Prostate gland (tissue), 2 donors: ENCODE measurements around the gene DPEP1. TPM values are rescaled to one million over a fixed set of nuclear protein-coding genes. Genes with fewer than 3 reads are reported as not detected.
"Not testable (repeated sequence)": the region's sequence is repeated elsewhere in the genome, so short reads cannot be mapped to it uniquely, and the experiment has no call there.

Experiments
- DNase-seq: peaks from one replicate; pipeline ENCODE4 v3.0.0-alpha.2; 2019; ENCODE audit warnings: low spot score
- H3K27ac ChIP-seq, 2 donors: fragments of 200-600 bp; sonication (generic); 2 replicates each; pipeline ENCODE4 v1.5.1; 2017 to 2019
- H3K27me3 ChIP-seq: fragments of 200-600 bp; sonication (generic); replicated peaks from 2 replicates; pipeline ENCODE4 v1.5.1; 2019; ENCODE audit not compliant: insufficient read depth
- H3K36me3 ChIP-seq, 2 donors: fragments of 200-600 bp; sonication (generic); 1 replicate in 1 of 2; 2 replicates in 1 of 2; pipeline versions ENCODE4 v1.5.1 to v1.8.1; 2017 to 2019
- H3K4me1 ChIP-seq: fragments of 200-600 bp; sonication (generic); replicated peaks from 2 replicates; pipeline ENCODE4 v1.5.1; 2019
- H3K4me3 ChIP-seq, 2 donors: fragments of 200-600 bp; sonication (generic); 2 replicates each; pipeline ENCODE4 v1.5.1; 2017 to 2019
- H3K9me3 ChIP-seq: fragments of 200-600 bp; sonication (generic); 2 replicates; pipeline ENCODE4 v1.5.1; 2017
- POLR2A ChIP-seq: fragments of 450-650 bp; IDR thresholded peaks from one replicate; pipeline ENCODE4 v1.6.1; 2016; ENCODE audit warnings: antibody characterized with exemption, mild to moderate bottlenecking
- POLR2AphosphoS5 ChIP-seq: sonication (generic); formaldehyde crosslinking; IDR thresholded peaks from one replicate; pipeline ENCODE4 v1.6.1; 2017; ENCODE audit warnings: antibody characterized with exemption
- WGBS: methylation state at CpG from one replicate; pipeline ENCODE4 v1.1.5; 2018; 5-methylcytosine and 5-hydroxymethylcytosine counted together
- intact Hi-C: fragments of 100-400 bp; cut with DNase I; formaldehyde crosslinking; loops from one replicate; pipeline ENCODE4 v1.14.2; 2022
- total RNA-seq, 2 donors: library from RNA; depleted of rRNA; stranded (reverse); fragments of >200 nt; gene quantifications; one replicate each; pipeline ENCODE4 v1.1.0, GENCODE V29; 2016
- TF ChIP-seq, protein P1 (sequence below), 4 experiments: fragments of 200-600 bp in 2 of 4; fragments of 450-650 bp in 2 of 4; sonication (generic) in 2 of 4; IDR thresholded peaks; 1 replicate in 3 of 4; 2 replicates in 1 of 4; pipeline ENCODE4 v1.5.1; 2016 to 2019; ENCODE audit warnings: antibody characterized with exemption in 4 of 4, mild to moderate bottlenecking in 2 of 4, moderate library complexity in 2 of 4

Gene DPEP1
- total RNA-seq, 2 donors from 2014 or later = 274 TPM; not detected in 1

GRCh38 chr16:89661215-89661614 is 47.8 kb downstream of the DPEP1 start:
- intact Hi-C loops = no loop called here

DNA sequence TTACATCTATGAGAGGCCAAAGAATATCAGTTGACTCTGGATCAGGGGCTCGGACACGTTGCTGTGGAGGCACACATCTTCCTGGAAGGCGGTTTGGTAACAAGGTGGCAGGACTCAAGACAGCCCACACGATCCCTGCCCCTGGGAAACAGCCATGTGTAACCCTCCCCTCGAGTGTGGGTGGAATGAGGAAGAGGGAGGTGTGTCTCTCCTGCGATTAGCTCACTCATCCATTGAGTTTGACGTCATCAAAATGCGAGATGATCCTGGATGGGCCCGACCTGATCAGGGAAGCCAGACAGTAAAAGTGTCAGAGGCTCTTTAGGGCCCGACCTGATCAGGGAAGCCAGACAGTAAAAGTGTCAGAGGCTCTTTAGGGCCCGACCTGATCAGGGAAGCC is 50.8 kb downstream of the DPEP1 start:
- H3K27ac ChIP-seq, H3K4me1 ChIP-seq, H3K9me3 ChIP-seq, H3K4me3 ChIP-seq, intact Hi-C loops, DNase-seq, H3K27me3 ChIP-seq, H3K36me3 ChIP-seq: not testable (repeated sequence)
- 56% methylated on average over 11 of the region's 11 CpGs for WGBS

More at GRCh38 chr16:89661215-89661614, 47.8 kb downstream of the DPEP1 start:
- Histone ChIP-seq H3K4me3 (no peak overlapping the region), H3K9me3 (no peaks in the 10 kb centered on the region), H3K36me3 (no peaks in the 10 kb centered on the region), H3K27me3 (no peaks in the 10 kb centered on the region), H3K4me1 (peaks cover 10% of the 10 kb centered on the region), H3K27ac (no peak overlapping the region)
- 96% methylated on average over 9 of the region's 9 CpGs for WGBS
- no peak for DNase-seq
- no peak for TF ChIP-seq POLR2AphosphoS5

GRCh38 chr16:89667000-89667399 is 53.6 kb downstream of the DPEP1 start:
- DNase-seq, intact Hi-C loops, H3K4me3 ChIP-seq, H3K27ac ChIP-seq, H3K9me3 ChIP-seq, H3K36me3 ChIP-seq, H3K27me3 ChIP-seq, H3K4me1 ChIP-seq: not testable (repeated sequence)
- WGBS = 69% methylated on average over 7 of the region's 7 CpGs

- H3K27ac ChIP-seq = no peak overlapping the region
- no peak for TF ChIP-seq POLR2AphosphoS5
- TF ChIP-seq, protein P1, sequence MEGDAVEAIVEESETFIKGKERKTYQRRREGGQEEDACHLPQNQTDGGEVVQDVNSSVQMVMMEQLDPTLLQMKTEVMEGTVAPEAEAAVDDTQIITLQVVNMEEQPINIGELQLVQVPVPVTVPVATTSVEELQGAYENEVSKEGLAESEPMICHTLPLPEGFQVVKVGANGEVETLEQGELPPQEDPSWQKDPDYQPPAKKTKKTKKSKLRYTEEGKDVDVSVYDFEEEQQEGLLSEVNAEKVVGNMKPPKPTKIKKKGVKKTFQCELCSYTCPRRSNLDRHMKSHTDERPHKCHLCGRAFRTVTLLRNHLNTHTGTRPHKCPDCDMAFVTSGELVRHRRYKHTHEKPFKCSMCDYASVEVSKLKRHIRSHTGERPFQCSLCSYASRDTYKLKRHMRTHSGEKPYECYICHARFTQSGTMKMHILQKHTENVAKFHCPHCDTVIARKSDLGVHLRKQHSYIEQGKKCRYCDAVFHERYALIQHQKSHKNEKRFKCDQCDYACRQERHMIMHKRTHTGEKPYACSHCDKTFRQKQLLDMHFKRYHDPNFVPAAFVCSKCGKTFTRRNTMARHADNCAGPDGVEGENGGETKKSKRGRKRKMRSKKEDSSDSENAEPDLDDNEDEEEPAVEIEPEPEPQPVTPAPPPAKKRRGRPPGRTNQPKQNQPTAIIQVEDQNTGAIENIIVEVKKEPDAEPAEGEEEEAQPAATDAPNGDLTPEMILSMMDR (IDR thresholded peaks at IDR 0.05) = no peak
- no peak for TF ChIP-seq POLR2A
- intact Hi-C loops = no loop called here
- DNase-seq = no peak
- H3K4me3 ChIP-seq = no peak overlapping the region
- no peaks in the 10 kb centered on the region for H3K36me3 ChIP-seq
- H3K9me3 ChIP-seq = no peaks in the 10 kb centered on the region
- H3K27me3 ChIP-seq = no peaks in the 10 kb centered on the region
- no peaks in the 10 kb centered on the region for H3K4me1 ChIP-seq
- 79% methylated on average over 9 of the region's 9 CpGs for WGBS
Measured at GRCh38 chr16:89667633-89668032, 54.2 kb downstream of the DPEP1 start.

DNA sequence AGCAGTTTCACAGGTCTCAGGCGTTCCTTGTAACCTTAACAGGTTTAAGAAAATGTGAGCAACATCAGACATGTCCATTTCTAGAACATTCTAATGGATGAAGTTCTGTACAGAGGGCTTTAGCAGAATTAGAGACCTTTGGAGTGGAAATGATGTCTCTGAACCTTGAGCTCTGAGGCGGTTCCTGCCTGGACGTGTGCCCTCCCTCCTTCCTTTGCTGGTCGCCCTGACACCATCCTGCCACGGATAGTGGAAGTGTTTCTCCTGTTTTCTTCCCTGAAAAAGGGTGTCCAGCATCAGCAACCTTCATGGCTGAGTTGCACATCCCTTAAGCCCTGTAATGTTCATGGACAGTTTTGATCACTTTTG is 55.3 kb downstream of the DPEP1 start:
- intact Hi-C loops = no loop called here
- TF ChIP-seq, protein P1 (IDR thresholded peaks at IDR 0.05) = no peak
- TF ChIP-seq POLR2A (no peak), POLR2AphosphoS5 (no peak)
- DNase-seq = no peak
- H3K36me3 ChIP-seq = no peaks in the 10 kb centered on the region
- WGBS = 41% methylated on average over 5 of the region's 5 CpGs
- peak overlapping the region in 1 of 2 donors; percentile 34 for H3K27ac ChIP-seq
- no peaks in the 10 kb centered on the region for H3K9me3 ChIP-seq
- H3K4me3 ChIP-seq = peak overlapping the region; percentile 7 to 19
- H3K4me1 ChIP-seq = no peaks in the 10 kb centered on the region
- no peaks in the 10 kb centered on the region for H3K27me3 ChIP-seq

GRCh38 chr16:89669755-89670154 is 56.3 kb downstream of the DPEP1 start:
- no peak for TF ChIP-seq POLR2A
- no peak for TF ChIP-seq POLR2AphosphoS5
- TF ChIP-seq, protein P1 (IDR thresholded peaks at IDR 0.05) = no peak
- no peak overlapping the region for H3K27ac ChIP-seq
- H3K4me3 ChIP-seq = no peak overlapping the region
- H3K27me3 ChIP-seq = no peaks in the 10 kb centered on the region
- DNase-seq = no peak
- H3K4me1 ChIP-seq = no peaks in the 10 kb centered on the region
- no peaks in the 10 kb centered on the region for H3K36me3 ChIP-seq
- H3K9me3 ChIP-seq = no peaks in the 10 kb centered on the region
- intact Hi-C loops = no loop called here
- WGBS = 84% methylated on average over 12 of the region's 13 CpGs
